ENCODE measurements around the gene CLEC10A.

GRCh38 chr17:7111784-7112509 is 31.9 kb upstream of the CLEC10A start:
- TF ChIP-seq, protein P1, sequence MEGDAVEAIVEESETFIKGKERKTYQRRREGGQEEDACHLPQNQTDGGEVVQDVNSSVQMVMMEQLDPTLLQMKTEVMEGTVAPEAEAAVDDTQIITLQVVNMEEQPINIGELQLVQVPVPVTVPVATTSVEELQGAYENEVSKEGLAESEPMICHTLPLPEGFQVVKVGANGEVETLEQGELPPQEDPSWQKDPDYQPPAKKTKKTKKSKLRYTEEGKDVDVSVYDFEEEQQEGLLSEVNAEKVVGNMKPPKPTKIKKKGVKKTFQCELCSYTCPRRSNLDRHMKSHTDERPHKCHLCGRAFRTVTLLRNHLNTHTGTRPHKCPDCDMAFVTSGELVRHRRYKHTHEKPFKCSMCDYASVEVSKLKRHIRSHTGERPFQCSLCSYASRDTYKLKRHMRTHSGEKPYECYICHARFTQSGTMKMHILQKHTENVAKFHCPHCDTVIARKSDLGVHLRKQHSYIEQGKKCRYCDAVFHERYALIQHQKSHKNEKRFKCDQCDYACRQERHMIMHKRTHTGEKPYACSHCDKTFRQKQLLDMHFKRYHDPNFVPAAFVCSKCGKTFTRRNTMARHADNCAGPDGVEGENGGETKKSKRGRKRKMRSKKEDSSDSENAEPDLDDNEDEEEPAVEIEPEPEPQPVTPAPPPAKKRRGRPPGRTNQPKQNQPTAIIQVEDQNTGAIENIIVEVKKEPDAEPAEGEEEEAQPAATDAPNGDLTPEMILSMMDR (conservative IDR thresholded peaks at IDR 0.05; ENCODE audit: low read depth, low read length) = no peak
- TF ChIP-seq EZH2phosphoT487 (IDR thresholded peaks at IDR 0.05; ENCODE audit: borderline replicate concordance, low read length) = no peak
- TF ChIP-seq EZH2 (IDR thresholded peaks at IDR 0.05; ENCODE audit: low read length, unreplicated experiment) = no peak

All from PC-3 (cell line).